Endothelial cell of hepatic sinusoid (primary cell): Measurements from ENCODE around the gene TMEM143.
"Not testable (repeated sequence)": the region's sequence is repeated elsewhere in the genome, so short reads cannot be mapped to it uniquely, and the experiment has no call there.

Source experiments
- in situ Hi-C: cut with HindIII; loops from 2 replicates; pipeline ENCODE4 v1.10.0; 2017; ENCODE audit warnings: low sequenced_read_pairs

TMEM143 gene

GRCh38 chr19:48363810-48364597 is at the start of gene TMEM143, which contains the start of gene SYNGR4:
TSS of gene TMEM143 (minus strand) at chr19:48363940. CDS start at chr19:48363920, 20 bp downstream.
TSS of gene SYNGR4 (plus strand) at chr19:48364367. CDS start at chr19:48365843, 1,476 bp downstream.
- in situ Hi-C loops = loop anchor here (5.0 kb wide), 1 partner anchor 38 kb away; no protein-coding TSS in a partner anchor

GRCh38 chr19:48405850-48406249 is 42.1 kb upstream of the TMEM143 start:
- in situ Hi-C loops = no loop called here

- in situ Hi-C loops = no loop called here
These were observed 41.4 kb upstream of the TMEM143 start for GRCh38 chr19:48405010-48405659.

- in situ Hi-C loops = loop anchor here (5.0 kb wide), 1 partner anchor 41 kb away; the partner anchor contains the start of genes SYNGR4 and TMEM143
These were observed 39.9 kb upstream of the TMEM143 start for GRCh38 chr19:48403606-48404005.

GRCh38 chr19:48401287-48401686 is 37.5 kb upstream of the TMEM143 start:
- in situ Hi-C loops = loop anchor here (5.0 kb wide), 1 partner anchor 39 kb away; the partner anchor contains the start of genes SYNGR4 and TMEM143

- in situ Hi-C loops = loop anchor here (5.0 kb wide), 1 partner anchor 38 kb away; the partner anchor contains the start of genes SYNGR4 and TMEM143
These were observed 36.4 kb upstream of the TMEM143 start for GRCh38 chr19:48400018-48400742.

GRCh38 chr19:48398375-48399235 is 34.9 kb upstream of the TMEM143 start:
- in situ Hi-C loops = no loop called here

- in situ Hi-C loops = no loop called here
These were observed 34.3 kb upstream of the TMEM143 start for GRCh38 chr19:48398102-48398374.

GRCh38 chr19:48397263-48398101 is 33.7 kb upstream of the TMEM143 start:
- in situ Hi-C loops = no loop called here

- in situ Hi-C loops = no loop called here
These were observed 33.1 kb upstream of the TMEM143 start for GRCh38 chr19:48396824-48397176.

- in situ Hi-C loops = no loop called here
These were observed 32.5 kb upstream of the TMEM143 start for GRCh38 chr19:48396016-48396823.

GRCh38 chr19:48395499-48395898 is 31.8 kb upstream of the TMEM143 start:
- in situ Hi-C loops = no loop called here

GRCh38 chr19:48395170-48395455 is 31.4 kb upstream of the TMEM143 start:
- in situ Hi-C loops = no loop called here

- in situ Hi-C loops = no loop called here
These were observed 30.8 kb upstream of the TMEM143 start for GRCh38 chr19:48394331-48395169.

GRCh38 chr19:48393559-48394330 is 30.0 kb upstream of the TMEM143 start, which contains the start of gene GRIN2D:
TSS of gene GRIN2D (plus strand) at chr19:48393668. CDS start at chr19:48398393, 4,725 bp downstream.
- in situ Hi-C loops = no loop called here

GRCh38 chr19:48392860-48393558 is 29.3 kb upstream of the TMEM143 start:
- in situ Hi-C loops = no loop called here

GRCh38 chr19:48392006-48392344 is 28.2 kb upstream of the TMEM143 start:
- in situ Hi-C loops = not testable (repeated sequence)
